Measurements from ENCODE around the gene NDOR1. TPM values are rescaled to one million over a fixed set of nuclear protein-coding genes. Genes with fewer than 3 reads are reported as not detected.
"Not testable (repeated sequence)": the region's sequence is repeated elsewhere in the genome, so short reads cannot be mapped to it uniquely, and the experiment has no call there.

The NDOR1 gene
- total and polyA plus RNA-seq, 2 donors (not counting 3 experiments of a cell fraction or from before 2014, with no cell fraction given) = 13.5 to 26.7 TPM

DNA sequence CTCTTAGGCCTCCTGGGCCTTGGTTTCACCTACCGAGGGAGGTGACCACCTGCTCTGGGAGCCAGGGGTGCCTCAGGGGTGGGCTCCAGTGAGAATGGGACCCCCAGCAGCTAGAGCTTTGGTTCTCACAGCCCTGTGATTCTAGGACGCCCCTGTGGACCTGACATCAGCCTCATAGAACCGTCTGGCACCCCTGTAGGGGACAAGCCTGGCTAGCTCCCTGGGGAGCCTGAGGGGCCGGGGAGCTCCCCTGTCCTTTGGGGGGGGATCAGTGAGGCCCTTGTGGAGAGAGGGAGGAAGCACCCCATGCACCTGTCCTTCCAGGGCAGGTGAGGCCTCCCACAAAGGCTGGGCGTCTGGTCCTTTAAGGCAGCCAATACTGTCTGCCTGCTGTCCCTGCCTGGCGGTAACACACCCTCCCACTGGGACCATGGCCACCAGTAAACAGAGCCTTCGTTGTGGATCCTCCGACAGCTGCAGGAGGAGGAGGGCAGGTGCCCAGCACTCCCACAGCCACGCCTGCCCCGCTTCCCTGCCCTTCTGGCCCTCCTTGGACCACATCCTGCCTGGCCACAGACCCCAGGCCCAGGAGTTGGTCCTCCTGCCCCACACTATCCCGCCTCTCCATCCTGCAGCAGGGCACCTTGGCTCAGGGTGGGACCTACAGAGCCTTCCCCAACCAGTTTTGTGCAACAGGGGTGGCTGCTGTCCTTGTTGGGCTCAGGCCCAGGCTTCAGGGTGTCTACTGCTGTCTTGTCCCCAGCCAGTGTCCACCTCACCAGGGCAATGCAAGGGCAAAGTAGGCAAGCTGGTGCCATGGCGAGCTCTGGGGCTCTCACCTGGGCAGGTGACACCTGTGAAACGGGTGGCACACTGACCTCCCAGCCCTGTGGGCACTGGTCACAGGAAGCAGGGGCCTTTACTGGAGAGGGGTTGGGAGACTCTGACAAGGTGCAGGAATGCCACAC is 32.5 kb downstream of the NDOR1 start:
- no peaks in the 10 kb centered on the region for H3K9me3 ChIP-seq (replicated peaks; ENCODE audit: control insufficient read depth, insufficient read depth, low read length)
- H3K4me1 ChIP-seq (ENCODE audit: control insufficient read depth, extremely low read depth, insufficient read depth, low read length) = peaks cover 9% of the 10 kb centered on the region
- TF ChIP-seq, protein P1, sequence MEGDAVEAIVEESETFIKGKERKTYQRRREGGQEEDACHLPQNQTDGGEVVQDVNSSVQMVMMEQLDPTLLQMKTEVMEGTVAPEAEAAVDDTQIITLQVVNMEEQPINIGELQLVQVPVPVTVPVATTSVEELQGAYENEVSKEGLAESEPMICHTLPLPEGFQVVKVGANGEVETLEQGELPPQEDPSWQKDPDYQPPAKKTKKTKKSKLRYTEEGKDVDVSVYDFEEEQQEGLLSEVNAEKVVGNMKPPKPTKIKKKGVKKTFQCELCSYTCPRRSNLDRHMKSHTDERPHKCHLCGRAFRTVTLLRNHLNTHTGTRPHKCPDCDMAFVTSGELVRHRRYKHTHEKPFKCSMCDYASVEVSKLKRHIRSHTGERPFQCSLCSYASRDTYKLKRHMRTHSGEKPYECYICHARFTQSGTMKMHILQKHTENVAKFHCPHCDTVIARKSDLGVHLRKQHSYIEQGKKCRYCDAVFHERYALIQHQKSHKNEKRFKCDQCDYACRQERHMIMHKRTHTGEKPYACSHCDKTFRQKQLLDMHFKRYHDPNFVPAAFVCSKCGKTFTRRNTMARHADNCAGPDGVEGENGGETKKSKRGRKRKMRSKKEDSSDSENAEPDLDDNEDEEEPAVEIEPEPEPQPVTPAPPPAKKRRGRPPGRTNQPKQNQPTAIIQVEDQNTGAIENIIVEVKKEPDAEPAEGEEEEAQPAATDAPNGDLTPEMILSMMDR (IDR thresholded peaks at IDR 0.05; ENCODE audit: extremely low read depth in 1 of 2, insufficient read depth in 1 of 2, low read depth in 1 of 2, low read length in 2 of 2) = no peak
- TF ChIP-seq MAX (IDR thresholded peaks at IDR 0.05; ENCODE audit: insufficient read depth, insufficient read length) (no peak), POLR2AphosphoS5 (IDR thresholded peaks at IDR 0.05; ENCODE audit: insufficient read depth, low read depth, low read length) (no peak), MYC (IDR thresholded peaks at IDR 0.05; ENCODE audit: low read depth, low read length) (no peak), GATA2 (IDR thresholded peaks at IDR 0.05; ENCODE audit: insufficient read depth, insufficient read length, low read depth, low read length) (no peak), EZH2 (IDR thresholded peaks at IDR 0.05; ENCODE audit: borderline replicate concordance, low read depth, low read length, severe bottlenecking) (no peak), POLR2A (IDR thresholded peaks at IDR 0.05; ENCODE audit: low read depth, low read length) (no peak), FOS (IDR thresholded peaks at IDR 0.05; ENCODE audit: borderline replicate concordance, insufficient read depth, low read length) (no peak), JUN (IDR thresholded peaks at IDR 0.05; ENCODE audit: borderline replicate concordance, insufficient read depth, insufficient read length, low read depth) (no peak)
- H3K27ac ChIP-seq (ENCODE audit: insufficient read depth, low read depth, low read length) = no peak overlapping the region
- FAIRE-seq (no peak), DNase-seq (ENCODE audit: low read depth, low spot score) (no peak)
- no peaks in the 10 kb centered on the region for H3K27me3 ChIP-seq (ENCODE audit: control insufficient read depth in 2 of 2, insufficient read depth in 2 of 2, low read length in 2 of 2)
- H3K4me3 ChIP-seq (replicated peaks in 1 of 3; ENCODE audit: insufficient read depth in 1 of 3, low read depth in 1 of 3, low read length in 3 of 3) = no peak overlapping the region
- H3K9me1 ChIP-seq (replicated peaks; ENCODE audit: control insufficient read depth, extremely low read depth, insufficient read depth, low read length) = no peaks in the 10 kb centered on the region
- H3K9ac ChIP-seq (replicated peaks; ENCODE audit: extremely low read depth, insufficient read depth, low read length) = no peak overlapping the region
- BruUV-seq (replicated peaks) = no TSS peak
- no peaks in the 10 kb centered on the region for H4K20me1 ChIP-seq (replicated peaks; ENCODE audit: control insufficient read depth, extremely low read depth, insufficient read depth, low read length)
- intact Hi-C loops (cut with micrococcal nuclease) = loop anchor here (2.0 to 5.0 kb wide), 2 partner anchors 15 to 451 kb away; partner anchors contain the start of gene RNF208
- no peak overlapping the region for H2AFZ ChIP-seq (ENCODE audit: low read depth, low read length)
- dilution Hi-C loops (cut with MboI; ENCODE audit: extremely low pct_ligation_motif_present, low sequenced_read_pairs) = no loop called here
- ChIA-PET CTCF (interaction anchor here (1.0 to 2.5 kb wide), 6 partner anchors 13 to 209 kb away, joined by 3 to 63 read pairs (median 10); partner anchors contain the start of genes CYSRT1, NDOR1, NELFB and RNF208), POLR2A (no interaction called here)
- peaks cover 5 to 7% of the 10 kb centered on the region in 2 experiments for H3K36me3 ChIP-seq (ENCODE audit: control insufficient read depth in 2 of 2, extremely low read depth in 1 of 2, insufficient read depth in 2 of 2, low read length in 2 of 2)
- H3K4me2 ChIP-seq (ENCODE audit: insufficient read depth, low read length) = no peak overlapping the region
- H3K79me2 ChIP-seq (ENCODE audit: control insufficient read depth, insufficient read depth, low read length) = peaks cover 20% of the 10 kb centered on the region

DNA sequence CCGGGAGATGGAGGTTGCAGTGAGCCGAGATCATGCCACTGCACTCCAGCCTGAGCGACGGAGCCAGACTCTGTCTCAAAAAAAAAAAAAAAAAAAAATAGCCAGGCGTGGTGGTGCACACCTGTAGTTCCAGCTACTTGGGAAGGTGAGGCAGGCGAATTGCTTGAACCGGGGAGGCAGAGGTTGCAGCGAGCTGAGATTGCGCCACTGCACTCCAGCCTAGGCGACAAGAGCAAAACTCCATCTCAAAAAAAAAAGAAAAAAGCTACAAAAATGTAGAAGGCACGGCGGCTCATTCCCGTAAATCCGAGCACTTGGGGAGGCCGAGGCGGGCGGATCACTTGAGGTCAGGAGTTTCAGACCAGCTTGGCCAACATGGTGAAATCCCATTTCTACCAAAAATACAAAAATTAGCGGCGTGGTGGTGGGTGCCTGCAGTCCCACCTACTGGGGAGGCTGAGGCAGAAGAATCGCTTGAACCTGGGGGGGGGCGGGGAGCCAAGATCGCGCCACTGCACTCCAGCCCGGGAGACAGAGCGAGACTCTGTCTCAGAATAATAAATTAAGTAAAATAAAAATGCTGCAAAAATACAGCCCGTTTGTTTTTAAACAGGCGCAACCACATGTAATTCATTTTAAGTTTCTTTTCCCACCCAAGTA is 34.2 kb downstream of the NDOR1 start:
- H3K9me3 ChIP-seq (replicated peaks; ENCODE audit: control insufficient read depth, insufficient read depth, low read length); FAIRE-seq; H3K9me1 ChIP-seq (replicated peaks; ENCODE audit: control insufficient read depth, extremely low read depth, insufficient read depth, low read length); H4K20me1 ChIP-seq (replicated peaks; ENCODE audit: control insufficient read depth, extremely low read depth, insufficient read depth, low read length); DNase-seq (ENCODE audit: low read depth, low spot score); H2AFZ ChIP-seq (ENCODE audit: low read depth, low read length); dilution Hi-C loops (cut with MboI; ENCODE audit: extremely low pct_ligation_motif_present, low sequenced_read_pairs); H3K27me3 ChIP-seq (ENCODE audit: control insufficient read depth in 2 of 2, insufficient read depth in 2 of 2, low read length in 2 of 2): not testable (repeated sequence)
- Histone ChIP-seq H3K9ac (replicated peaks; ENCODE audit: extremely low read depth, insufficient read depth, low read length) (peak overlapping the region; percentile 62), H3K4me3 (replicated peaks in 1 of 3; ENCODE audit: insufficient read depth in 1 of 3, low read depth in 1 of 3, low read length in 3 of 3) (peak overlapping the region; percentile 51 to 76 (median 65)), H3K4me2 (ENCODE audit: insufficient read depth, low read length) (peak overlapping the region; percentile 71), H3K27ac (ENCODE audit: insufficient read depth, low read depth, low read length) (peak overlapping the region; percentile 71), H3K4me1 (ENCODE audit: control insufficient read depth, extremely low read depth, insufficient read depth, low read length) (peaks cover 13% of the 10 kb centered on the region), H3K79me2 (ENCODE audit: control insufficient read depth, insufficient read depth, low read length) (peaks cover 25% of the 10 kb centered on the region), H3K36me3 (ENCODE audit: control insufficient read depth in 2 of 2, extremely low read depth in 1 of 2, insufficient read depth in 2 of 2, low read length in 2 of 2) (peaks cover 6 to 16% of the 10 kb centered on the region in 2 experiments)
- CTCF ChIA-PET = interaction anchor here (1.1 to 2.1 kb wide), 7 partner anchors 12 to 193 kb away, joined by 3 to 7 read pairs (median 4); partner anchors contain the start of genes DPP7, NELFB, NRARP and RNF224
- POLR2A ChIA-PET = interaction anchor here (0.5 to 5.0 kb wide), 8 partner anchors 13 to 248 kb away, joined by 4 to 66 read pairs (median 8); partner anchors contain the start of genes ANAPC2, MAN1B1, NELFB and PAXX
- intact Hi-C loops (cut with micrococcal nuclease) = loop anchor here (1.0 to 5.0 kb wide), 3 partner anchors 16 to 452 kb away; partner anchors contain the start of genes NELFB and TPRN
- TSS peak; percentile 19 for BruUV-seq (replicated peaks)

Measured in endothelial cell of umbilical vein (primary cell).